GM18520 (cell line): ENCODE data around the gene SLC39A6.
"Not testable (repeated sequence)": the region's sequence is repeated elsewhere in the genome, so short reads cannot be mapped to it uniquely, and the experiment has no call there.

ENCODE experiments used
- ATAC-seq: cut with Tn5 transposase; IDR thresholded peaks from one replicate; pipeline ENCODE4 v1.9.1; 2021; ENCODE audit not compliant: unreplicated experiment

Gene SLC39A6, protein sequence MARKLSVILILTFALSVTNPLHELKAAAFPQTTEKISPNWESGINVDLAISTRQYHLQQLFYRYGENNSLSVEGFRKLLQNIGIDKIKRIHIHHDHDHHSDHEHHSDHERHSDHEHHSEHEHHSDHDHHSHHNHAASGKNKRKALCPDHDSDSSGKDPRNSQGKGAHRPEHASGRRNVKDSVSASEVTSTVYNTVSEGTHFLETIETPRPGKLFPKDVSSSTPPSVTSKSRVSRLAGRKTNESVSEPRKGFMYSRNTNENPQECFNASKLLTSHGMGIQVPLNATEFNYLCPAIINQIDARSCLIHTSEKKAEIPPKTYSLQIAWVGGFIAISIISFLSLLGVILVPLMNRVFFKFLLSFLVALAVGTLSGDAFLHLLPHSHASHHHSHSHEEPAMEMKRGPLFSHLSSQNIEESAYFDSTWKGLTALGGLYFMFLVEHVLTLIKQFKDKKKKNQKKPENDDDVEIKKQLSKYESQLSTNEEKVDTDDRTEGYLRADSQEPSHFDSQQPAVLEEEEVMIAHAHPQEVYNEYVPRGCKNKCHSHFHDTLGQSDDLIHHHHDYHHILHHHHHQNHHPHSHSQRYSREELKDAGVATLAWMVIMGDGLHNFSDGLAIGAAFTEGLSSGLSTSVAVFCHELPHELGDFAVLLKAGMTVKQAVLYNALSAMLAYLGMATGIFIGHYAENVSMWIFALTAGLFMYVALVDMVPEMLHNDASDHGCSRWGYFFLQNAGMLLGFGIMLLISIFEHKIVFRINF

DNA sequence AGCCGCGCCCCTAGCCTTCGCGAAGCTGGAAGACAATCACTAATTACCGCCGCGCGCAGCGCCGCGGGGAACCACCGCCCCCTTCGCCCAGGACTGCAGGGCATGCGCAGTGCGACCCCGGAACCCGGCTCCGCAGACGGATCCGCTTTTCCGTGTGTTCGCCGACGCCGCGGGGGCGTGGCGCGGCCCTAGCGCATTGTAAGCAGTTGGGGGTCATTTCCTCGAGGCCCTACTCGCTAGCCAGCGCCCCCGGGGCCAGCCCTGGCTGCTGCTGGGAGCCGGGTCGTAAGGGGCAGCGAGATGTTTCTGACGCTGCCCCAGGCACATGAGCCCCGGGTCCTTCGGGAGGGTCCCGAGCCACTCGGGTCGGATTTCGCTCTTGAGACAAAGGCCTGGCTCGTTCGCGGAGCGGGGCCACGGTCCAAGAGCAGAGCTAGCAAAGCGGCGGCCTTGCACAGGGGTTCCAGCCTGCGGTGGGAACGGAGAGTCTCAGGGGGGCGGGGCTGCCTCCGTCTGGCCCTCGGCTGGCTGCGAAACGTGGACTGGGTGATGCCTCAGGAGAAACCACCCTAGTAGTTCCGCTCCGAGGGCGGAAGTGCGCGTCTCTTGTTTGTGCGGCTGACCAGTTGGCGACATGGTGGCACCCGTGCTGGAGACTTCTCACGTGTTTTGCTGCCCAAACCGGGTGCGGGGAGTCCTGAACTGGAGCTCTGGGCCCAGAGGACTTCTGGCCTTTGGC, at the start of gene SLC39A6, which contains the start of gene ELP2:
TSS of gene SLC39A6 (minus strand) at position 41 of the 739 bp plus-strand sequence. CDS start 2,333 bp downstream, outside the sequence.
TSS of gene ELP2 (plus strand) at position 600 of the 739 bp plus-strand sequence. CDS start at position 635, 35 bp downstream.
- ATAC-seq = peak; percentile 79

DNA sequence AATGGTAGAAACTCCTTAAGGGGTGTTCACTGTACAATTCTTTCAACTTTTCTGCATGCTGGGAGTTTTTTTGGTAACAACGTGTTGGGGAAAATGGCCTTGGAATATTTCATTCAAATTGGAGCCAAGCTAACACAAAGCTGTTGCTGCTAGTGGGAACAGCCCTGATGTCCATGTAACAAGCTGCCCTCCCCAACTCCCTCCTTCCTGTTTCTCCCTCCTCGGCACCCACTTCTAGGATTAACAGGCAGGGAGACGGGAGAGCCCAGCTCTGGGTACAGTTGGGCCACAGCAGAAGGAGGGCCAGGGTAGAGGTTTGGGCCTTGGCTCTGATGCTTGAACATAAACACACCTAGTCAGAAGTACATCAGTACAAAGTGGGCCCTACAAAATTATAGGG, 48.8 kb upstream of the SLC39A6 start:
- no peak for ATAC-seq

DNA sequence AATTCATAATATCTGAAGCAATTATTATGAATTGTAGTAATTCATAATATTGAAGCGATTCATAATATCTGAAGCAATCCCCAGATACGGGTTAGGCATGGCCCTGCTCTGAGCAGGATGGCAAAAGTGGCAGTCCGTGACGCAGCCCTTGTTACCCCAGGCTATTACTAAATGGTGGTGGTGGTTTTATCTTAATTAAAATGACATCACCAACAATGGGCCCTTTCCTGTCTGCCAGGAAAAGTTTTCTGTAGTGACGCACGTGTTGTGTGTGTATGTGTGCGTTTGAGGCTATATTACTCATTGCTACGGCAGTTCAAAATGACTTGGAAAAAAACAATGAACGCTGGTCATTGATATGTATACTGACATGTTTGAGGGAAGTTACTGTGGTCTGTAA, 47.6 kb upstream of the SLC39A6 start:
- no peak for ATAC-seq

DNA sequence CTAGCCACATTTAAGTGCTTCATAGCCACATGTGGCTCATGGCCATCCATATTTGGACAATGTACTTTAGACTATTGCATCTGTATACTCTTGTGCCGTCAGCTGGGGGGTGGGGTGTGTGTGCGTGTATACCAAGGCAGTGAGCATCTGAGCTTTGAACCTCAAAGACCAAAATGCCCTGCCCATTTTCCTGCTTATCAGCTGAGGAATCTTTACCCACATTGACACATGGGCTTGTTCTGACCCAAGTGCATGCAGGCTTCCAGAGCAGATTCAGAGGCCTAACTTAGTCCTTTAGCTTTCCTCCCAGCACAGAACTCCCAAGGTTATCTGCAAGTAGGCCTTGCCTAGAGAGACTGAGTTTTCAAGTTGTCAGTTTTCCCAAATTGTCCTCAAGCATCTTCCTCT, 47.0 kb upstream of the SLC39A6 start:
- no peak for ATAC-seq

DNA sequence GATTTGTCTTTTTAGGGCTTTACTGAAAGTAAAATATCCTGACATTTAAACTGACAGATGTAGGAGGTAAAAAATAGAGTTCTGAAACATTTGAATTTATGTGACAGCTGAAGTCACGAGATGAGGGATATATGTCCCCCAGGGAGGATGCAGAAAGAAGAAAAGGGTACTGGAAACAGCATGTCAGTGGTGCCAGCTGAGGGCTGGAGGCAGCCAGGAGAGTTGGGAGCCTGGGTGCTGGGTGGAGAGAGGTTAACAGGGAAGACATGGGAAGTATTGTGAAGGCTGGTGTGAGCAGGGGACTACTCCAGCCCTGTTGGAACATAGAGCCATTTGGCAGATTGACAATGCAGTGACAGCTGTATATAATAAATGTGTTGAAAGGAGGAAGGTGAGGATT, 46.3 kb upstream of the SLC39A6 start:
- ATAC-seq = no peak

DNA sequence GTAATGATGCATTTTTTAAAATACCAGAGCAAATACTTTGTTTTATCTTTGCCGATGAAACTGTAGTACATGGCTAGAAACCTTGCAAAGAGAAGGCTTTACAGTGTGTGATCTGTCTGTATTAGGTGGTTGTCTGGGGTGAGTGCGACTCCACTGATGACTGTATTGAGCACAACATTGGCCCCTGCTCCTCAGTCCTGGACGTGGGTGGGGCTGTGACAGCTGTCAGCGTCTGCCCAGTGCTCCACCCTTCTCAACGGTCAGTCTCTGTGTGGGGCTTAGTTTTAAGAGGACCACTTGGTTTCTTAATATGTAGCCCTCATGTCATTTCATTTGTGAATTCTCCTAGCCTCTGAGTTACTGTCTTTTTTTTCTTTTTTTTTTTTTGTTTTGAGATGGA, 40.8 kb upstream of the SLC39A6 start:
- ATAC-seq = no peak

DNA sequence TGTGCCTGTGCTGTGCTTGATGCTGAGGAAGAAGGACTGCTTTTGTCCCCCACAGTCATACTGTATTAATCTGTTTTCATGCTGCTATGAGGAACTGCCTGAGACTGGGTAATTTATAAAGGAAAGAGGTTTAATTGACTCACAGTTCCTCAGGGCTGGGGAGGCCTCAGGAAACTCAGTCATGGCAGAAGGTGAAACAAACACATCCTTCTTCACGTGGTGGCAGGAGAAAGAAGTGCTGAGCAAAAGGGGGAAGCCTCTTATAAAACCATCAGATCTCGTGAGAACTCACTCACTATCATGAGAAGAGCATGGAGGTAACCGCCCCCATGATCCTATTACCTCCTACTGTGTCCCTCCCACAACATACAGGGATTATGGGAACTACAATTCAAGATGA, 39.2 kb upstream of the SLC39A6 start:
- not testable (repeated sequence) for ATAC-seq

DNA sequence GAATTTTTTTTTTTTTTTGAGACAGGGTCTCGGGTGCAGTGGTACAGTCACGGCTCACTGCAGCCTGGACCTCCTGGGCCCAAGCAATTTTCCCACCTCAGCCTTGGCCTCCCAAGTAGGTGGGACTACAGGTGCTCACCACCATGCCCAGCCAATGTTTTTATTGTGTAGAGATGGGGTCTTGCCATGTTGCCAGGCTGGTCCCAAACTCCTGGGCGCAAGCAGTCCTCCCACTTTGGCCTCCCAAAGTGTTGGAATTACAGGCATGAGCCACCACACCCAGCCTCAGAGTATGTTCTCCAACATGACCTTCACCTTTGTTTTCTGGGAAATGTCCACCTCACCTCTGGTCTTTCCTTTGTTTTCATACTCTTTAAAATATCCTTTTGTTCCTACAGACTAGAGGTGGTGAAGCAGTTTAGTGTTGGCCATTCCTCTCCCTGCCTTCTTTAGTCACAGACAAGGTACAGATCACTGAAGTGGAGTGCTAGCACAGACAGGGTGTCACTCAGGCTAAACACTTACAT, 38.6 kb upstream of the SLC39A6 start:
- no peak for ATAC-seq

DNA sequence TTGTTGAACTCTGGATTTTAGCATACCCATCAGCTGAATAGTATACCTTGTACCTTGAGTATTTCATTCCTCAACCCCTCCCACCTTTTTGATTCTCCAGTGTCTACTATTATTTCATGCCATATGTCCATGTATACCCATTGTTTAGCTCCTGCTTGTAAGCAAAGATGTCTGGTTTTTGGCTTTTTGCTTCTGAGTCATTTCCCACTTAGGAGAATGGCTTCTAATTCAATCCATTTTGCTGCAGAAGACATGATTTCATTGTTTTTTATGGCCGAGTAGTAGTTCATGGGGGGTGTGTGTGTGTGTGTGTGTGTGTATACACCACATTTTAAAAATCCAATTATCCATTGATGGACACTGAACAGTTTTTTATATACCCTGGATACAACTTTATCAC, 33.8 kb upstream of the SLC39A6 start:
- no peak for ATAC-seq

DNA sequence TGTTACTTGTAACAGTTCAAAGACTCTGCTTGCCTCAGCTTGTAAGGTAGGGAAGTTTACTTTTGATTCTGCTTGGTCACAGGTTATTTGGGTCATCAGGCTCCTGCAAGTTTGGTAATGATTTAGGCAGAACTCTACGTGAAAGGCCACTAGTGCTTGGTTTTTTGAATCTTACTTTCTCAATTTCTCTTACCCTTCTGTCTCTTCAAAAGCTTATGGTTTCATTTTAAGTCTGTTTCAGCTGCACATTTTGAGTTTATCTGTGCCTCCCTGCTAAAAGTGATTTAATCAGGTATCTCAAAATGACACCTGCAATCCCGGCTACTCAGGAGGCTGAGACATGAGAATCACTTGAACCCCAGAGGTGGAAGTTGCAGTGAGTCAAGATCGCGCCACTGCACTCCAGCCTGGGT, 31.8 kb upstream of the SLC39A6 start:
- ATAC-seq = no peak

DNA sequence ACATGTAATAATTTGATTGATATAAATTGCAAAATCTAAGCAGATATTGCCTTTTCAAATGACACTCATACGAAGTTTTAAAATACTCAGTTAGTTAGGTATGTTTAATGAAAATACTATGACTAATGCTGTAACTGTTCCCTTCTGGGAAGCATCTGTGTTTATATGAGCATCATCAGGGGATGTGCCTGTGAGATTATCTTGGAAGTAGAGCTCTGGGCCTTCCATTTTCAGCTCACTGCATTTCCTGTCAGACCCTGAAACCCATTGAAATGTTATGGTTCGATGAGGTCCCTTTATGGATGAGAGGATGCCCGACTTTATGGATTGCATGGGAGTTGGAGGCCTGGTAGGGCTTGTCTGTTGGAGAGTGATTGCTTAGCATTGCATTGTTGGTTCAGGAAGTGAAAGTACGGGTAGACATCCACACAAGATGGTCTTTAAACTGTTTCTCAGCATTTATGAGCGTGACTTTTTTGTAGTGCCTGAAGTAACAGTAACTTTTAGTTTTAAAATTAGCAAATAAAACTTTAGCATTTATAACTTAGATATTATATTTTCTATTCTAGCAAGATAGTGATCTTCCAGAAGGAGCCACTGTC, 29.2 kb upstream of the SLC39A6 start:
- no peak for ATAC-seq

DNA sequence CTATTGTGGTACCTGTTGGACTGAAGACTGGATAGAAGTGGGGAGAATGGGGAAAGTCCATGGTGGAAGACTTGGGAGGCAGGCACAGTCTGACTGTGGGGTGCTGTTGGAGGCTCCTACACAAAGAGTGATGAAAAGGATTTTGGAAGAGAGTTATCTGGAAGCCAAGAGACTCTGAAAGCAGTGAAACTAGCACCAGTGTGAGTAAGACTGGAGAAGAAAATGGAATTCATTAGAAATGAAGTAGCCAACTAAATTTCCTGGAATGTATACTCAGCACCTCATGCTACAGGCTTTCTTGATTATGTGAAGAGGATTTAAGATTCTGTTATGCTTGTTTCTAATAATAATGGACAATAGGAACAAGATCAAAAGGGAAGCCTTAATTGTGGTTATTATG, 28.3 kb upstream of the SLC39A6 start:
- ATAC-seq = no peak

DNA sequence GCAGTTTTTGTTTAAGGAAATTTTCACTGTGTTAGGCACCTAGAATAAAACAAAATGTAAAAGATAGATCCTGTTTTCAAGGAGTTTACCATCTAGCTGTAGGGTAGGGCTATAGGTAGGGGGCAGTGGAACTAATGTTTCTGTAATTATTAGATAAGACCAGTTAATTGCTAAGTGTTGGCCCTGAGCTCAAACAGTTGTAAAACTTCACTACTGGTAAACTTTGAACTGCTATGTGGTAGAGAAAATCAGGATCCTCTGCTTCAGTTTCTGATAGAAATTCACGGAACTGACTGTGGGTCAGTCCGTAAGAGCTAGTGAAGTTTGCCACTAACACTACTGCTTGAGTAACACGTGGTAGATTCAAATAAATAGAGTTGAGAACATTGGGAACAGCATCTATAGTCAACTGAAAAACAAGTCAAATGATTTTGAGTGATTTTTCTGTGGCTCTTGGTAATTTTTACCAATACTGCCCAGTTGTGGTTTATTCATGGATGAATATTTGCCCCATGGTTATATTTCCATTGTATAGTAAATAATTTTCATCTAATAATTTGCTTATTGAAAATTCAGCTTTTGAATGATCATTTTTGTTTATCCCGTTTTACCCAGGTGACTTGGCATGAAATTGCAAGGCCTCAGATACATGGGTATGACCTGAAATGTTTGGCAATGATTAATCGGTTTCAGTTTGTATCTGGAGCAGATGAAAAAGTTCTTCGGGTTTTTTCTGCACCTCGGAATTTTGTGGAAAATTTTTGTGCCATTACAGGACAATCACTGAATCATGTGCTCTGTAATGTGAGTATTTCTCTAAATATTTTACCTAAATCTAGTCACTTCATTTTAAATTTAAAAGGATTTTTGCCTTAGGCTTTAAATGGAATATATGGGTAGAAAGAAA, 27.0 kb upstream of the SLC39A6 start:
- ATAC-seq = no peak

DNA sequence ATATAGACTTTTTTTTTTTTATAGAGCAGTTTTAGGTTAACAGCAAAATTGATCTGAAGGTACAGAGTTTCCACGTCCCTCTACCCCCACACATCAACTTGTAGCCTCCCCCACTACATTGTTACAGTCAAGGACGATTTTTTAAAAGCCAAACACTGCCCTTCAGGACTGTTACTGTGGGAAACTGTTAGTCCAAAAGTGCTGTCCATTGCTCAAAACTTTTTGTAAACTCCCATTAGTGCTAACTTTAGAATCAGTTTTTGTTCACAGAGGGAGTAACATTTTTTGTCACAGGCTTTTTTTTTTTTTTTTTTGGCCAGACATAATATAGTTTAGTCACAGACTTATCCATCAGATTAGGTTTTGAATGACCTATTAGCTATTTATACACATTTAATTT, 24.6 kb upstream of the SLC39A6 start:
- no peak for ATAC-seq

DNA sequence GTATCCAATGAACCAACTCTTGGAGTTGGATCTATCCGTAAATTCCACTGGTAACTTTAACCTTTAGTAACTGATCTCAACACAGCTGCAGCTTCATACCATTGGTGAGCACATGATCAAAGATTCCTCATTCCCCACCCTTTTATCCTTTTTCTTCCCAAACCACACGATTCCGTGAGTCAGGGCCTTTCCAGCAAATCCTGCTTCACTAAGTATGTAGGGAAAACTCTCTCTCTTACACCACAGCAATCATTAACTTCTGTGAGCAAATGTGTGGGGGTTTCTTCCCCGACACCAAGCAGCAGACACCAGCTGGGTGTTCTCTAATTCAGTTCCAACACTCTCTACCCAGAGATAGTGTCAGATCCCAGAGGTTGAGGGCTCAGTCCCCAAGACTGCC, 24.1 kb upstream of the SLC39A6 start:
- ATAC-seq = no peak

DNA sequence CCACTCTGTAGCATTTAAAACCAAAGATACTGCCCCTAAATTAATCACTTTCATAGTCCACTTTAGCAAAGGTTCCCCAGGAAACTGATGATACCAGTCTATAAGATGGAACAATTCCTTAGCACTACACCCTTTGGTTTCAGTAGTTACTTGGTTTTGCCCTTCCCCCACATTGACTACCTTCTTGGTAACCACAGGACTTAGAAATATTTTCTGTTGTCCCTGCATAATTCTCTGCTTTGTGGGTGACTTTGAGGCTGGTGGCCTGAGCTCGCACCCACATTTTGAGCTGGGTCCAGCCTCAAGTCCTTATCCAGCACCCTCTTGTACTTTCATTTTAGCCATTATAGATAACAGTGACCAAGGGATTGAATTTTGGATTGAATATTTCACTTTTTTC, 23.6 kb upstream of the SLC39A6 start:
- no peak for ATAC-seq

DNA sequence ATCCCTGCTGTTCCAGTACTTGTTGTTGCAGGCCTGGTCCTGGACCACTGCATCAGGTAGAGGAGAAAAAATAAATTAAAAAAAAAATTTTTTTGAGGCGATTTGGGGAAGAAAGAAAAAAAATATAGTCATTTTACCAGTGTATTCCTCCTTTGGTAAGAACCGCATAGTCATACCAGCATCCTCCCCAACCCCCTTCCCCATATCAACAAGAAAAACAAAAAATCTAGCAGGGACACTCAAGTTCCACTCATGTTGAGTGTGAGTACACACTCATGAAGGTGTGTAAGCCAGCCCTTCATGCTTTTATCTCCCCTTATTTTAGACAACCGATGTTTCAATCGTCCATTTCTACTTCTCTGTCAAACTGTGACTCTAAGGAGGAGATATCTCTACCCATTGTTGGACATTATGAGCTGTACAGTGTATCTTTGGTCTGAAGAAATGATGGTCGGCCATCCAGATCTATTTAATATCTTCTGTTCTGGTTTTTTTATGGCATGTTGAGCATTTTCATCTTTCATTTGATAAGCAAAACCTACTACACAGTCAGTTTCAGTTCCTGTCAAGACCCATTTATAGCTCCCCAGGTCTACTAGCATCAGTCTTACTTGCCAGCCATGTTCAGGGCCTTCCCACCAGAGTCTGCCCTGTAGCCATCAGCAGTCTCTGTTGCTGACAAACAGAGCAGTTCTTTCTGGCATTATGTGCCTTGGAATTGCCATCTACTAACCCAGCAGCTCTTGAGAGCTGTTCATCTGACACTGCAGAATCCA, 20.6 kb upstream of the SLC39A6 start:
- peak; percentile 89 for ATAC-seq

DNA sequence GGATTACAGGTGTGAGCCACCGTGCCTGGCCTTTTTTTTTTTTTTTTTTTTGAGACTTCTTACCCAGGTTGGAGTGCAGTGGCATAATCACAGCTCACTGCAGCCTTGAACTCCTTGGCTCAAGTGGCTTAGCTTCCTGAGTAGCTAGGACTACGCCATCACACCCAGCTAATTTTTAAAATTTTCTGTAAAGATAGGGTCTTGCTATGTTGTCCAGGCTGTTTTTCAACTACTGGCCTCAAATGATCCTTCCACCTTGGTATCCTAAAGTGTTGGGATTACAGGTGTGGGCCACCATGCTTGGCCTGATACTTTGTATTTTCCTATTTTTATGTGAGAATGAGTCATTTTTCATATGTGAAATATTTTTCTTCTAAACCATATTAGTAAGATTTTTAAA, 14.3 kb upstream of the SLC39A6 start:
- no peak for ATAC-seq

DNA sequence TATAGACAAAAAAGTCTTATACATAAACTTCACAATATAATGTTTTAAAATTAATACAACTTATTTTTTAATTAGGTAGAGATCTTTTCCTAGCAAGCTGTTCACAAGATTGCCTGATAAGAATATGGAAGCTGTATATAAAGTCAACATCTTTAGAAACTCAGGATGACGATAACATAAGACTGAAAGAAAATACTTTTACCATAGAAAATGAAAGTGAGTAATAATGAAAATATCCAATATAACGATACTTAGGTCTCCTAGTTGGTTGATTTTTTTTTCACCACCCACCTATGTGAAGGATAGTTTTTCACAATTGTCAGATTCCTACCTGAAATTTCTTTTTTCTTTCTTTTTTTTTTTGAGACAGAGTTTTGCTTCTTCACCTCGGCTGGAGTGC, 13.6 kb upstream of the SLC39A6 start:
- ATAC-seq = no peak
